ENCODE results near the gene TUBG2.

Gene TUBG2

DNA sequence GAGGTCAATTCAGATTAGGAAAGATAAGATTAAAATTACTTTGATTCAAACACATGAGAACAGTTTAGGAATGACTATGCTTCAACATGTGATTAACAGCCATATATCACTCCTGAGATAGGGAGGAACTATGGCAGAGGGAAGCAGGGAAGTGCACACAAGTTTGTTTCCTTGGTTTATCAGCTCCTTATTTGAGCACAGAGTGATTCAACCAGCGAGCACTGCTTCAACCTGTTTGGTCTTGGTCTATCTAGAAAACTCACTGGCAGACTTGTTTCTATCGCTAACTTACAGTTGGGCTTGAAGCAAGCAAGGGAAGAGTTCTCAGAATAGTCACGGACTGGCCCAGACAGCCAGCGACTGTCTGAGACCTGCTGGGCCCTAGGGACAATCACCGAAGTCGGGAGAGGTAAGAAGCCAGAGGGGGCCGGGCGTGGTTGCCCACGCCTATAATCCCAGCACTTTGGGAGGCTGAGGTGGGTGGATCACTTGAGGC lies 26.1 kb upstream of the TUBG2 start:
- no peak overlapping the region for H3K9ac ChIP-seq (ENCODE audit: low read depth, low read length)
- ATAC-seq (ENCODE audit: insufficient read depth, low read depth): no peak
- no peak overlapping the region for H3K27ac ChIP-seq (ENCODE audit: low read length)
- no peak for TF ChIP-seq CTCF (IDR thresholded peaks at IDR 0.05; ENCODE audit: borderline replicate concordance, extremely low read depth, low read length, poor library complexity, severe bottlenecking)
- H3K4me3 ChIP-seq (ENCODE audit: low read depth in 1 of 2, low read length in 2 of 2): no peak overlapping the region
- H3K4me1 ChIP-seq (ENCODE audit: insufficient read depth, low read length): no peaks in the 10 kb centered on the region
- no peak for DNase-seq
- no peaks in the 10 kb centered on the region for H3K36me3 ChIP-seq (ENCODE audit: insufficient read depth, low read length)
- H4K20me1 ChIP-seq (ENCODE audit: insufficient read depth, low read length): no peaks in the 10 kb centered on the region
- H3K9me3 ChIP-seq (ENCODE audit: insufficient read depth, low read length, severe bottlenecking): no peaks in the 10 kb centered on the region
- no peak overlapping the region for H2AFZ ChIP-seq (ENCODE audit: low read depth, low read length)
- H3K4me2 ChIP-seq (ENCODE audit: insufficient read depth, low read length): no peak overlapping the region
- H3K79me2 ChIP-seq (ENCODE audit: insufficient read depth, low read length): no peaks in the 10 kb centered on the region
- H3K27me3 ChIP-seq (ENCODE audit: insufficient read depth, low read length, poor library complexity): no peaks in the 10 kb centered on the region

- H3K27me3 ChIP-seq (ENCODE audit: insufficient read depth, low read length, poor library complexity): no peaks in the 10 kb centered on the region
- no peaks in the 10 kb centered on the region for H4K20me1 ChIP-seq (ENCODE audit: insufficient read depth, low read length)
- H3K9ac ChIP-seq (ENCODE audit: low read depth, low read length): no peak overlapping the region
- no peak overlapping the region for H3K4me3 ChIP-seq (ENCODE audit: low read depth in 1 of 2, low read length in 2 of 2)
- H3K4me1 ChIP-seq (ENCODE audit: insufficient read depth, low read length): peaks cover 6% of the 10 kb centered on the region
- H3K4me2 ChIP-seq (ENCODE audit: insufficient read depth, low read length): no peak overlapping the region
- H3K36me3 ChIP-seq (ENCODE audit: insufficient read depth, low read length): no peaks in the 10 kb centered on the region
- H3K27ac ChIP-seq (ENCODE audit: low read length): no peak overlapping the region
- ATAC-seq (ENCODE audit: insufficient read depth, low read depth) (no peak), DNase-seq (no peak)
- no peak overlapping the region for H2AFZ ChIP-seq (ENCODE audit: low read depth, low read length)
- H3K79me2 ChIP-seq (ENCODE audit: insufficient read depth, low read length): no peaks in the 10 kb centered on the region
- TF ChIP-seq CTCF (IDR thresholded peaks at IDR 0.05; ENCODE audit: borderline replicate concordance, extremely low read depth, low read length, poor library complexity, severe bottlenecking): no peak
- TF ChIP-seq EZH2 (IDR thresholded peaks at IDR 0.05; ENCODE audit: borderline replicate concordance, low read depth, low read length, severe bottlenecking): no peak
- no peaks in the 10 kb centered on the region for H3K9me3 ChIP-seq (ENCODE audit: insufficient read depth, low read length, severe bottlenecking)
Observed at GRCh38 chr17:42639525-42640113, 19.5 kb upstream of the TUBG2 start.

- Histone ChIP-seq H3K27ac (ENCODE audit: low read length) (no peak overlapping the region), H3K9me3 (ENCODE audit: insufficient read depth, low read length, severe bottlenecking) (no peaks in the 10 kb centered on the region), H3K79me2 (ENCODE audit: insufficient read depth, low read length) (no peaks in the 10 kb centered on the region), H3K27me3 (ENCODE audit: insufficient read depth, low read length, poor library complexity) (no peaks in the 10 kb centered on the region), H3K36me3 (ENCODE audit: insufficient read depth, low read length) (no peaks in the 10 kb centered on the region), H3K4me1 (ENCODE audit: insufficient read depth, low read length) (peaks cover 6% of the 10 kb centered on the region), H4K20me1 (ENCODE audit: insufficient read depth, low read length) (no peaks in the 10 kb centered on the region), H3K9ac (ENCODE audit: low read depth, low read length) (no peak overlapping the region), H3K4me3 (ENCODE audit: low read depth in 1 of 2, low read length in 2 of 2) (no peak overlapping the region), H2AFZ (ENCODE audit: low read depth, low read length) (no peak overlapping the region), H3K4me2 (ENCODE audit: insufficient read depth, low read length) (no peak overlapping the region)
- TF ChIP-seq EZH2 (IDR thresholded peaks at IDR 0.05; ENCODE audit: borderline replicate concordance, low read depth, low read length, severe bottlenecking) (no peak), CTCF (IDR thresholded peaks at IDR 0.05; ENCODE audit: borderline replicate concordance, extremely low read depth, low read length, poor library complexity, severe bottlenecking) (no peak)
- ATAC-seq (ENCODE audit: insufficient read depth, low read depth) (no peak), DNase-seq (no peak)
Observed at GRCh38 chr17:42640121-42640520, 19.0 kb upstream of the TUBG2 start.

DNA sequence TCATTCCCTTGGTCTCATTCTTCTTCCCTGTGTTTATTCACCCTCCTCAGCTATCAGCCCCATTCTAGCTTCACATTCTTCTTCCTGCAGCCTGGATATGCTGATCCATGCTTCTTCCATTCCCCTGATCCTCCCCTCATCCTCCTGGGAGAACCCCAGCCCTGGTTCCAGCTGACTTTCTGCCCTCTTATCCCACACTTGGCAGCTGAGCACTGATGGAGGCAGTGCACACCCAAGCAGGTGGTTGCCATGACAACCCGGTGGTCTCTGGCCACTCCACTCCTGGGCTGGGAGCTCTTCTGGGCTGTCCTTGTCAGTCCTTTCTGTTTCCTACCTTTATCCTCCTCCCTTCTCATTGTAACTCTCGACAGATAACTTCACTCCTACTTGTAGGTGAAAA lies 16.7 kb upstream of the TUBG2 start:
- no peaks in the 10 kb centered on the region for H3K9me3 ChIP-seq (ENCODE audit: insufficient read depth, low read length, severe bottlenecking)
- H3K79me2 ChIP-seq (ENCODE audit: insufficient read depth, low read length): no peaks in the 10 kb centered on the region
- H2AFZ ChIP-seq (ENCODE audit: low read depth, low read length): no peak overlapping the region
- H3K4me2 ChIP-seq (ENCODE audit: insufficient read depth, low read length): no peak overlapping the region
- H3K36me3 ChIP-seq (ENCODE audit: insufficient read depth, low read length): no peaks in the 10 kb centered on the region
- H3K9ac ChIP-seq (ENCODE audit: low read depth, low read length): no peak overlapping the region
- DNase-seq (no peak), ATAC-seq (ENCODE audit: insufficient read depth, low read depth) (no peak)
- TF ChIP-seq EZH2 (IDR thresholded peaks at IDR 0.05; ENCODE audit: borderline replicate concordance, low read depth, low read length, severe bottlenecking): no peak
- no peak for TF ChIP-seq CTCF (IDR thresholded peaks at IDR 0.05; ENCODE audit: borderline replicate concordance, extremely low read depth, low read length, poor library complexity, severe bottlenecking)
- H3K4me1 ChIP-seq (ENCODE audit: insufficient read depth, low read length): peaks cover 6% of the 10 kb centered on the region
- H3K27ac ChIP-seq (ENCODE audit: low read length): no peak overlapping the region
- H4K20me1 ChIP-seq (ENCODE audit: insufficient read depth, low read length): no peaks in the 10 kb centered on the region
- no peaks in the 10 kb centered on the region for H3K27me3 ChIP-seq (ENCODE audit: insufficient read depth, low read length, poor library complexity)
- H3K4me3 ChIP-seq (ENCODE audit: low read depth in 1 of 2, low read length in 2 of 2): no peak overlapping the region

Data from DND-41 (cell line).